GM04503 (cell line): ENCODE results near the gene BICDL2.

Experiments
- DNase-seq: peaks from one replicate; pipeline ENCODE4 v3.0.0-alpha.2; 2012; ENCODE audit warnings: low read depth

Gene BICDL2

GRCh38 chr16:3046641-3047386, 10.1 kb upstream of the BICDL2 start:
- no peak for DNase-seq

- DNase-seq, result no peak
Observed at GRCh38 chr16:3045758-3046640, 9.3 kb upstream of the BICDL2 start, which contains the start of gene MMP25. TSS of gene MMP25 (plus strand) at chr16:3046561. CDS start at chr16:3046918, 357 bp downstream.

- DNase-seq, result no peak
Observed at GRCh38 chr16:3044708-3045107, 8.0 kb upstream of the BICDL2 start.

- DNase-seq, result no peak
Observed at GRCh38 chr16:3042376-3042775, 5.6 kb upstream of the BICDL2 start.

- no peak for DNase-seq
Observed at GRCh38 chr16:3038896-3039295, 2.2 kb upstream of the BICDL2 start.

- DNase-seq, result no peak
Observed at GRCh38 chr16:3038256-3038655, 1.5 kb upstream of the BICDL2 start.

- DNase-seq, result no peak
Observed at GRCh38 chr16:3035972-3036725, 595 bp downstream of the BICDL2 start.

GRCh38 chr16:3035289-3035971, 1.3 kb downstream of the BICDL2 start:
- DNase-seq, result no peak

- no peak for DNase-seq
Observed at GRCh38 chr16:3032624-3033023, 4.1 kb downstream of the BICDL2 start.

GRCh38 chr16:3030222-3031212, 6.2 kb downstream of the BICDL2 start:
- no peak for DNase-seq

- DNase-seq, result no peak
Observed at GRCh38 chr16:3029491-3030221, 7.1 kb downstream of the BICDL2 start.

- no peak for DNase-seq
Observed at GRCh38 chr16:3028716-3029319, 7.9 kb downstream of the BICDL2 start.

GRCh38 chr16:3027983-3028715, 8.6 kb downstream of the BICDL2 start:
- DNase-seq, result no peak

GRCh38 chr16:3027489-3027795, 9.3 kb downstream of the BICDL2 start:
- no peak for DNase-seq

GRCh38 chr16:3026609-3027488, 9.9 kb downstream of the BICDL2 start:
- no peak for DNase-seq

GRCh38 chr16:3026003-3026378, 10.8 kb downstream of the BICDL2 start:
- no peak for DNase-seq

- DNase-seq, result no peak
Observed at GRCh38 chr16:3025032-3026002, 11.4 kb downstream of the BICDL2 start.
